ENCODE data around the gene CAPZA1. TPM values are rescaled to one million over a fixed set of nuclear protein-coding genes. Genes with fewer than 3 reads are reported as not detected.
A peak's percentile ranks its signal among the peaks of the same experiment; 100 is the strongest.

CAPZA1 gene
- total RNA-seq, 4 donors from 2014 or later: 27.1 to 58.1 (median 35.2) TPM

GRCh38 chr1:112675728-112676381 is 56.2 kb downstream of the CAPZA1 start:
- DNase-seq: no peak
- Histone ChIP-seq H3K9me3 (no peaks in the 10 kb centered on the region), H3K4me3 (peak overlapping the region; percentile 62 to 89 (median 78)), H3K27ac (peak overlapping the region; percentile 75 to 84 (median 80)), H3K4me1 (peaks cover 14 to 18% of the 10 kb centered on the region in 2 donors), H3K27me3 (no peaks in the 10 kb centered on the region), H3K36me3 (peaks cover 0 to 19% of the 10 kb centered on the region in 2 donors)
- no peak for ATAC-seq
- in situ Hi-C loops (cut with MboI; ENCODE audit: low sequenced_read_pairs in 4 of 4) (no loop called here), intact Hi-C loops (cut with DNase I; ENCODE audit: low total_unique reads) (loop anchor here (2.0 kb wide), 1 partner anchor 25 kb away; no protein-coding TSS in a partner anchor)
- TF ChIP-seq CTCF (IDR thresholded peaks at IDR 0.05 in 4 of 5, conservative IDR thresholded peaks at IDR 0.05 in 1 of 5) (no peak), POLR2A (IDR thresholded peaks at IDR 0.05) (no peak)

DNA sequence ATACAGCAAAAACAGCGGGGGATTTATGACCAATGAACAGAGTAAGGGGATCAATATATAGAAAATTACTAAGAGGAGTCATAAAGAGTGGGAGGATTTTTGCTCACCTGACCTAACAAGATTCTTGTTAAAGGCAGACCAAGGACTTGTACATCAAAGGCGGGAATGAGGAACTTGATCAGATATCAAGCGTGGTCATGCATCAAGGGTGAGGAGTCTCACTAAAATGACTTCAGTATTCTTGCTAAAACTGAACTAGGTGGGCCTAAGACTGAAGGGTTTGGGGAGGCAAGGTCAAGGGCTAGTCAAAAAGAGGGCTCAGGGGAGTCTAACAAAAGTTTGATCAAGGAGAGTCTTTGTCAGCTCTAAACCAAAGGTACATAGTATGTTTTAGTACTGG is 56.9 kb downstream of the CAPZA1 start:
- DNase-seq (no peak), ATAC-seq (no peak)
- Histone ChIP-seq H3K27me3 (no peaks in the 10 kb centered on the region), H3K4me1 (peaks cover 14 to 18% of the 10 kb centered on the region in 2 donors), H3K36me3 (peaks cover 0 to 12% of the 10 kb centered on the region in 2 donors), H3K27ac (no peak overlapping the region), H3K4me3 (no peak overlapping the region), H3K9me3 (no peaks in the 10 kb centered on the region)
- intact Hi-C loops (cut with DNase I; ENCODE audit: low total_unique reads): no loop called here
- in situ Hi-C loops (cut with MboI; ENCODE audit: low sequenced_read_pairs in 4 of 4): no loop called here
- TF ChIP-seq POLR2A (IDR thresholded peaks at IDR 0.05) (no peak), CTCF (IDR thresholded peaks at IDR 0.05 in 4 of 5, conservative IDR thresholded peaks at IDR 0.05 in 1 of 5) (no peak)

GRCh38 chr1:112677501-112677900 is 57.9 kb downstream of the CAPZA1 start:
- intact Hi-C loops (cut with DNase I; ENCODE audit: low total_unique reads): no loop called here
- Histone ChIP-seq H3K4me1 (peaks cover 14 to 18% of the 10 kb centered on the region in 2 donors), H3K27ac (no peak overlapping the region)

GRCh38 chr1:112678605-112679004 is 59.0 kb downstream of the CAPZA1 start:
- H3K9me3 ChIP-seq: no peaks in the 10 kb centered on the region
- in situ Hi-C loops (cut with MboI; ENCODE audit: low sequenced_read_pairs in 4 of 4) (no loop called here), intact Hi-C loops (cut with DNase I; ENCODE audit: low total_unique reads) (no loop called here)
- ATAC-seq (no peak), DNase-seq (no peak)
- H3K27me3 ChIP-seq: no peaks in the 10 kb centered on the region
- H3K4me1 ChIP-seq: peaks cover 11 to 14% of the 10 kb centered on the region in 2 donors
- H3K36me3 ChIP-seq: no peaks in the 10 kb centered on the region
- H3K4me3 ChIP-seq: no peak overlapping the region
- TF ChIP-seq POLR2A (IDR thresholded peaks at IDR 0.05) (no peak), CTCF (IDR thresholded peaks at IDR 0.05 in 4 of 5, conservative IDR thresholded peaks at IDR 0.05 in 1 of 5) (no peak)
- peak overlapping the region in 2 of 4 donors; percentile 6 to 22 for H3K27ac ChIP-seq

More at GRCh38 chr1:112677501-112677900, 57.9 kb downstream of the CAPZA1 start:
- Histone ChIP-seq H3K9me3 (no peaks in the 10 kb centered on the region), H3K36me3 (peaks cover 0 to 2% of the 10 kb centered on the region in 2 donors), H3K4me3 (no peak overlapping the region), H3K27me3 (no peaks in the 10 kb centered on the region)
- DNase-seq (no peak), ATAC-seq (no peak)
- in situ Hi-C loops (cut with MboI; ENCODE audit: low sequenced_read_pairs in 4 of 4): no loop called here
- TF ChIP-seq CTCF (IDR thresholded peaks at IDR 0.05 in 4 of 5, conservative IDR thresholded peaks at IDR 0.05 in 1 of 5): no peak
- no peak for TF ChIP-seq POLR2A (IDR thresholded peaks at IDR 0.05)

Measured in gastrocnemius medialis (tissue), 4 donors.